OCI-LY3 (cell line): ENCODE results near the gene KCNN3.

Source experiments
- H2AFZ ChIP-seq: fragments of 200-600, 300-600 bp; shearing (Covaris generic); 2 replicates; pipeline ENCODE4 v1.6.0; 2014; ENCODE audit warnings: antibody characterized with exemption, low read depth, low read length
- H3K27ac ChIP-seq: fragments of 200-600, 300-600 bp; sonication (generic); 2 replicates; pipeline ENCODE4 v1.5.1; 2014; ENCODE audit warnings: mild to moderate bottlenecking, low read length, moderate library complexity, mixed read lengths
- H3K27me3 ChIP-seq: fragments of 200-600, 300-600 bp; sonication (generic); 2 replicates; pipeline ENCODE4 v1.6.1; 2014; ENCODE audit warnings: low read depth, low read length, mixed read lengths
- H3K36me3 ChIP-seq: fragments of 200-600, 300-600 bp; sonication (generic); replicated peaks from 2 replicates; pipeline ENCODE3; 2014; ENCODE audit warnings: low read depth, low read length, mixed read lengths
- H3K4me1 ChIP-seq: fragments of 300-600, 200-600 bp; sonication (generic); 2 replicates; pipeline ENCODE4 v1.6.1; 2014; ENCODE audit warnings: low read length, mixed read lengths
- H3K4me2 ChIP-seq: fragments of 200-600, 300-600 bp; sonication (generic); 2 replicates; pipeline ENCODE4 v1.6.1; 2014; ENCODE audit warnings: low read length, mixed read lengths
- H3K4me3 ChIP-seq: fragments of 300-600, 200-600 bp; sonication (generic); 2 replicates; pipeline ENCODE4 v1.5.1; 2014; ENCODE audit warnings: antibody characterized with exemption, mild to moderate bottlenecking, low read length, moderate library complexity
- H3K79me2 ChIP-seq: fragments of 300-600, 200-600 bp; shearing (Covaris generic); 2 replicates; pipeline ENCODE4 v1.6.1; 2014; ENCODE audit warnings: mild to moderate bottlenecking, low read length, mixed read lengths
- H3K9ac ChIP-seq: fragments of 300-600, 200-600 bp; shearing (Covaris generic); 2 replicates; pipeline ENCODE4 v1.6.0; 2014; ENCODE audit warnings: mild to moderate bottlenecking, low read length, moderate library complexity
- H3K9me3 ChIP-seq: fragments of 200-600, 300-600 bp; shearing (Covaris generic); 2 replicates; pipeline ENCODE4 v1.6.1; 2014; ENCODE audit warnings: low read length, mixed read lengths; ENCODE audit not compliant: insufficient read depth
- H4K20me1 ChIP-seq: fragments of 200-600, 300-600 bp; sonication (generic); 2 replicates; pipeline ENCODE4 v1.6.1; 2016; ENCODE audit warnings: low read length, mixed read lengths; ENCODE audit not compliant: insufficient read depth
- CTCF ChIP-seq: fragments of 200-600, 300-600 bp; sonication (generic); IDR thresholded peaks from 2 replicates; pipeline ENCODE4 v1.5.1; 2014; ENCODE audit warnings: antibody characterized with exemption, low read length, low read depth
- EZH2phosphoT487 ChIP-seq: fragments of 200-600 bp; shearing (Covaris generic); IDR thresholded peaks from 2 replicates; pipeline ENCODE4 v1.6.1; 2018; ENCODE audit warnings: antibody characterized with exemption, mixed run types, low read depth

The KCNN3 gene

GRCh38 chr1:154747380-154747739 is 122.7 kb downstream of the KCNN3 start:
- no peak overlapping the region for H3K9ac ChIP-seq
- peaks cover 12% of the 10 kb centered on the region for H3K4me1 ChIP-seq
- no peak overlapping the region for H3K4me3 ChIP-seq
- no peak overlapping the region for H3K4me2 ChIP-seq
- no peaks in the 10 kb centered on the region for H3K79me2 ChIP-seq
- no peaks in the 10 kb centered on the region for H4K20me1 ChIP-seq
- no peaks in the 10 kb centered on the region for H3K36me3 ChIP-seq
- no peak overlapping the region for H2AFZ ChIP-seq
- no peaks in the 10 kb centered on the region for H3K9me3 ChIP-seq
- H3K27ac ChIP-seq, result no peak overlapping the region
- H3K27me3 ChIP-seq, result peaks cover 32% of the 10 kb centered on the region
- no peak for TF ChIP-seq EZH2phosphoT487
- no peak for TF ChIP-seq CTCF

GRCh38 chr1:154746622-154747299 is 123.3 kb downstream of the KCNN3 start:
- no peaks in the 10 kb centered on the region for H3K79me2 ChIP-seq
- no peak overlapping the region for H3K4me2 ChIP-seq
- no peak overlapping the region for H3K27ac ChIP-seq
- no peak overlapping the region for H2AFZ ChIP-seq
- TF ChIP-seq CTCF (no peak), EZH2phosphoT487 (no peak)
- H3K36me3 ChIP-seq, result no peaks in the 10 kb centered on the region
- H4K20me1 ChIP-seq, result no peaks in the 10 kb centered on the region
- H3K27me3 ChIP-seq, result peaks cover 32% of the 10 kb centered on the region
- H3K4me3 ChIP-seq, result no peak overlapping the region
- H3K9me3 ChIP-seq, result no peaks in the 10 kb centered on the region
- no peak overlapping the region for H3K9ac ChIP-seq
- peaks cover 12% of the 10 kb centered on the region for H3K4me1 ChIP-seq

GRCh38 chr1:154745750-154746425 is 124.2 kb downstream of the KCNN3 start:
- Histone ChIP-seq H3K27ac (no peak overlapping the region), H3K36me3 (no peaks in the 10 kb centered on the region), H3K4me3 (no peak overlapping the region), H3K4me2 (no peak overlapping the region), H4K20me1 (no peaks in the 10 kb centered on the region), H3K4me1 (peaks cover 12% of the 10 kb centered on the region), H2AFZ (no peak overlapping the region), H3K27me3 (peaks cover 36% of the 10 kb centered on the region), H3K79me2 (no peaks in the 10 kb centered on the region), H3K9me3 (no peaks in the 10 kb centered on the region), H3K9ac (no peak overlapping the region)
- no peak for TF ChIP-seq CTCF
- no peak for TF ChIP-seq EZH2phosphoT487

- no peak overlapping the region for H3K4me2 ChIP-seq
- no peak overlapping the region for H3K27ac ChIP-seq
- no peaks in the 10 kb centered on the region for H3K36me3 ChIP-seq
- peaks cover 41% of the 10 kb centered on the region for H3K27me3 ChIP-seq
- H4K20me1 ChIP-seq, result no peaks in the 10 kb centered on the region
- no peak overlapping the region for H3K9ac ChIP-seq
- TF ChIP-seq CTCF, result no peak
- TF ChIP-seq EZH2phosphoT487, result no peak
- H3K79me2 ChIP-seq, result no peaks in the 10 kb centered on the region
- H3K9me3 ChIP-seq, result no peaks in the 10 kb centered on the region
- peaks cover 12% of the 10 kb centered on the region for H3K4me1 ChIP-seq
- H3K4me3 ChIP-seq, result no peak overlapping the region
- no peak overlapping the region for H2AFZ ChIP-seq
Observed at GRCh38 chr1:154745286-154745731, 124.8 kb downstream of the KCNN3 start.
